Measurements from ENCODE around the gene MRNIP.

Gene MRNIP

GRCh38 chr5:179858586-179859427 is at the start of gene MRNIP:
Gene MRNIP, minus strand, starts transcription at chr5:179858817. Its CDS starts 21 bp downstream, at chr5:179858796.
- peak; percentile 89 for DNase-seq

GRCh38 chr5:179907556-179908324 is 49.1 kb upstream of the MRNIP start, which contains the start of gene TBC1D9B:
Gene TBC1D9B, minus strand, starts transcription at chr5:179907897. Its CDS starts 76 bp downstream, at chr5:179907821.
- peak; percentile 83 for DNase-seq

DNA sequence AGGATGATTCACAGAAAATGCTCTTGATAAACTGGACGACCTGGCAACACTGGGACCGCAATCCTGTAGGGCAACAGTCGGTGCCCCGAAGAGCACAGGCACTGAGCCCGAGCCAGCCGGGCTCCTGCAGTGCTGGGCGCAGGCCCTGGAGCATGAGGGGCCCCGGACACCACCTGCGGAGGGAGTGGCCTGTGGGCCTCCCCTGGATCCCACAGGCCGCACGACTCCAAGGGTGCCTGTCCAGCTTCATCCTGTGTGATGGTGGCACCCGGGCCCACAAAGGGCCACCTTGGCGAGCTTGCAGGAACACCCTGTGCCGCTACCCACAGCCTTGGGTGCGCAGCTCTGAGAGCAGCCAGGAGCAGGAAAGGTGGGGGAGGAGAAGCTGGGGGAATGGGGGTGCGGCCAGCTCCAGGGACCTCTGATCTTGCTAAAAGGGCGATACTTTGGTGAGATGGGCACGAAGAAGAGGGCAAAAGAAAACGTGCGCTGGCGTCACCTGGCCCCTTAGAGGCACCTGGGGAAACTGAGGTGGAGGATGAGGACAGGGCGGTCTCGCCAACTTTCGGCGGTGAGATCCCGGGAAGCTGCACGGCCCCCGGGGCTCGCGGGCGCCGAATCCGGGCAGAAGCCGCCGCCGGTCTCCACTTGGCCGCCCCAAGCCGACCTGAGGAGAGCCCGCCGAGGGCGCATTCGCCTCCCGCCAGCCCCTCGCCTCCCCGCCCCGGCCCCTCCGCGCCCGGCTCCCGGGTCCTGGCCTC is 48.4 kb upstream of the MRNIP start:
- DNase-seq: peak; percentile 9

GRCh38 chr5:179906294-179906794 is 47.7 kb upstream of the MRNIP start:
- DNase-seq: no peak

- no peak for DNase-seq
Measured at GRCh38 chr5:179905161-179905560, 46.5 kb upstream of the MRNIP start.

DNA sequence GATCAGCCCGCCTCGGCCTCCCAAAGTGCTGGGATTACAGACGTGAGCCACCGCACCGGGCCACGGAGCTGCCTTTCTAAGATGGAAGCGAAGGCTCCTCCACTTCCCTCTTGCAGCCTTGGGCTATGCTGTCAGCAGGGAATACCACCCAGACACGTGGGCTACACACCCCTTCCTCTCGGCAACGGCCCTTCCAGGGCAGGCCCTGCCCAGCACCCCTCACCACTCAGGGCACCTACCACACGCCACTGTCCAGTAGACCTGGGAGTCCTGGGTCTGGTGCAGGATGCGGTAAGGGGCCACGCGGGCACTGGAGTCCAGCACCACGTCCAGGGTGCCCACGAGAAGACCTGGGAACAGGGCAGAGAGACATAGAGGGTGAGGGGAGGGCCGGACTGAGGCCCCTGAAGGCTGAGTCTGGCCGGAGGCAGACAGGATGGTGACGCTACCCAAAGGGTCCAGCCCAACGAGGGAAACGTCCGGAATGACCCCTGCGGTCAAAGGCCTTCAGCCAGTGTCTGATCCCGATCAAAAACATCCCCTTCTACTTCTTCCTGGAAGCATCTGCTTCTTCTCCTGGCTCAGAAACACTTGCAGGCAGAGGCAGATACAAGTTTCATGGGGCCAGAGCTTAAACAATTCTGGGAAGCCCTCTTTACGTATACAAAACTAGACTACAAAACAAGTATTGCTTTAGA is 46.0 kb upstream of the MRNIP start:
- no peak for DNase-seq

GRCh38 chr5:179902763-179903158 is 44.1 kb upstream of the MRNIP start:
- DNase-seq: no peak

DNA sequence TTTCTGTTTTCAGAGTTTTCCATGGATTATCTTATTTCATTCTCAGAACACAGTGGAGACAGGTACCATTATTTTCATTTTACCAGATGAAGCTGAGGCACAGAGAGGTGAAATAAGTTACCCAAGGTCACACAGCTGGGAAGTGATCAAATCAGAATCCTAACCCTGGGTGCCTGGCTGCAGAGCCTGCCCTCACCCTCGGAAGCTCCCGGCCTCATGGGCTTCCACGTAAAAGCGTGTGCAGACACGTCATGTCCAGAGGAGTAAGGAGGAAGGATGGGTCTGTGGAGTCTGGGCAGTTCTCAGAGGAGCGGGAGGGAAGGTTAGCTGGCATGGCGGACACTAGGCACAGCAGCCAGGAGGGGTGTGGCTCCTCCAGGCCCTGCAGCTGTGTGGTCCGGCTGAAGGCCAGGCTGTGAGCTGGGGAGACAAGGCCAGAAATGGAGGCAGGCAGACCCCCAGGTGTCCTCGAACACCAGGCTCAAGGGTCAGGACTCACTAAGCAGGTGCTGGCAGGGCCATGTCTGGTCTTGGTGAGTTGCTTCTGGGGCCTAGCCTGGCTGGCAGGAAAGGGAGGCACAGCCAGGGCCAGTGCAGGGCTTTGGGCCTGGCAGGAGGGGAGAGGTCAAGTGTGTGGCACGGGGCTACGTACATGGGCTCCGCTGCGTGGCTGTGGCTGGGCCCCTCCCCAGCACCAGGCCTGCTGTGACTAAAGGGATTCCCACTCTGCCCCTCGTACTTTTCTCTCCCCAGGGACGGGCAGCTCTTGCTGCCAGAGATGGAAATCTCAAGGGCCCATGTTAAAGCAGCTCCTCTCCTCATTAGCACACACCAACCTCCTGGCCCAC is 43.5 kb upstream of the MRNIP start:
- DNase-seq: no peak

DNA sequence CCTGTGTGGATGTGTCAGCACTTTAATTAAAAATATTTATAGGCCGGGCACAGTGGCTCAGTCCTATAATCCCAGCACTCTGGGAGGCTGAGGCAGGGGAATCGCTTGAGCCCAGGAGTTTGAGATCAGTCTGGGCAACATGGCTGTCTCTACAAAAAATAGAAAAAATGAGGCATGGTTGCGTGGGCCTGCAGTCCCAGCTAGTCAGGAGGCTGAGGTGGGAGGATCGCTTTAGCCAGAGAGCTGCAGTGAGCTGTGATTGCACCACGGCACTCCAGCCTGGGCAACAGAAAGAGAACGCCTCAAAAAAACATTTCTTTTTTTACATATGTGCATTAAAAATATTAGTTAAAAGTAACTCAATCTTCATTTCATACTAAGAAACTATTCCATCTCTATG is 42.8 kb upstream of the MRNIP start:
- no peak for DNase-seq

DNA sequence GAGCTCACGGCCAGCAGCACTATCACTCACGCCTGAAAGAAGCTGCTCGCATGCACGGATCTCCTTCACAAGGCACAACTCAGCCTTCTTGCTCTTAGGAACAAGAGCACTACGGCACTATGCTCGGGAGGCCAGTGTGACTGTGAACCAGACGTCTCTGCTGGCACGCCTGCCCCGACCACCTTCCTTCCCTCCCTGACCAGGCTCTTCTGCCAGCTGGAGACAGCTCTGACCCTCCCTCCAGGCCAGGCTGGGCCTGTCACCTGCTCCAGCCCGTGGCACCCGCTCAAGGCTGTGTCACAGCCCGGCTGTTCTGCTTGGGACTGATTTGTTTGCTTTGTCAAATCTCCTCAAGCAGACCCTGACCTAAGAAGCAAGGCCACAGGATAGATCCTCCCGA is 42.1 kb upstream of the MRNIP start:
- no peak for DNase-seq

DNA sequence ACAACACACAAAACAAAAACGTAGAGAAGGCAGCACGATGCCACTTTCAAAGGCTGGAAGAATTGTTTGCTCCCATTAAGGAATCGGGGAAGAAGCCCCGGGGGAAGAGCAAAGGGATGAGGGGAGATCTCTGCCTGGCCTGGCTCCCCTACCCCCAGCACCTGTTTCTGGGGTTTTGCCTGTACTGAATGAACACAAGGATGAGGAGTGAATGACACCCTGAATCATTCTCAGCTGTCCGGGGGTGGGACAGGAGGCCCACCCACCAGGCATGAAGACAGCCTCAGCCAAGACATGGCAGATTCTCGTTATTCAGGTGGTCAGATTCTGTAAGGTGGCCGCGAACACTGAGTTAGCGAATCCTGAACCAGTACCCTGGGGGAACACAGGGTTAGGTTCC is 41.6 kb upstream of the MRNIP start:
- no peak for DNase-seq

DNA sequence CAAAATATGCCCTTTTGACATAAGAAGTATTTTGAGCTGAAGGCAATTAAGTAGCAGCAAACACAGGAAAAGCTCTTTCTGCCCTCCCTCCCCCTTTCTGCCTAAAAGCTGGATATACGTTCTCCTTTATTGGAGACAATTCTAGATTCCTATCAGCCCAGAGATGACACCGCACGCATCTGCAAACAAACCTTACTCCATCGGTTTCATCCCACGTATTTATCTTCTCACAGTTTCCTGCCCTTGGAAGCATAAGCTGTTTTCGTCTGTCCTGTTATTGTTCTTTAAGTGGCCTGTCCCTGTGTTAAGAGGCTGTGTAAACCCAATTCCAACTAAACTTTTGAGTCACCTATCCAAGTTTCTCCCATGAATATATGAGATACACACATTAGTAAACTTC is 37.2 kb upstream of the MRNIP start:
- no peak for DNase-seq

DNA sequence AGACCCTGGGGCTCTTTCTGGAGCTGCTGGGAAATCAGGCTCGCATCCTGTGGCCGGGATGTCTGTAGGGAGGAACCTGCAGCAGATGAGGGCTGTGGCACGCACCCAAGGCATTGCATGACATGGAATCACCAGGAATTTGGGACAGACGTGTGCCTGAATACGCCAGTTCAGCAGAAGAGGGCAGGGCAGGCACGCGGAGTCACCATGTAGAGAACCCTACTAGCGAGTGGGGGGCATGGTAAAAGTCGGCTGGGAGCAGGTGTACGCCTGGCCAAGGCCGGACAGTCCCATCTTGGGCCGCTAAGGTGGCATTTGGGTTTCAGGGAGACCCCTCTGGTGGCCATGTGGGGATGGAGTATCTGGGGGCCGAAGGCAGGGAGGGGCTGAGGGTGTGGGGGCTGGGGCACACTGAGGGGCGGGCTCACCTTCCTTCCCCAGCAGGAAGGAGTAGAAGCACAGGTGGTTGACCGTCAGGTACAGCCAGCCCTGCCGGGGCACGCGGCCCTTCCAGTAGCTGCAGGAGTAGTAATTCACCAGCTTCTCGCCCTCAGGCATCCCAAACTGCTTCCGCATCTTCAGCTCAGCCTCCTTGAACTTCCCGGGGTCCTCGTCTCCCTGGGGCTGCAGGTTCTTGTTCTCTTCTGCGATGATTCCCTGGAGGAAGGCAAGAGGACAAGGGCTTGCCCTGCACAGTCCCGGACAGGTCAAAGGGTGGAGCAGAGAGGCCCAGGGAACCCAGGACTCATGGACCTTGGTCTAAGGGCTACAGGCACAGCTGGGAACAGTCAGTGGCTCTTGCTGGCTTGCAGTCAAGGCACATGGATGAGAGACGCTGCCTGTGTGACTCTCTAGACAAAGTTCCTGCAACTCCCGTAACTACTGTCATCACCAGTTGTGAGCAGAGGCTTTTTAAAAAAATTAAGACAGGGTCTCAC is 35.6 kb upstream of the MRNIP start:
- DNase-seq: no peak

DNA sequence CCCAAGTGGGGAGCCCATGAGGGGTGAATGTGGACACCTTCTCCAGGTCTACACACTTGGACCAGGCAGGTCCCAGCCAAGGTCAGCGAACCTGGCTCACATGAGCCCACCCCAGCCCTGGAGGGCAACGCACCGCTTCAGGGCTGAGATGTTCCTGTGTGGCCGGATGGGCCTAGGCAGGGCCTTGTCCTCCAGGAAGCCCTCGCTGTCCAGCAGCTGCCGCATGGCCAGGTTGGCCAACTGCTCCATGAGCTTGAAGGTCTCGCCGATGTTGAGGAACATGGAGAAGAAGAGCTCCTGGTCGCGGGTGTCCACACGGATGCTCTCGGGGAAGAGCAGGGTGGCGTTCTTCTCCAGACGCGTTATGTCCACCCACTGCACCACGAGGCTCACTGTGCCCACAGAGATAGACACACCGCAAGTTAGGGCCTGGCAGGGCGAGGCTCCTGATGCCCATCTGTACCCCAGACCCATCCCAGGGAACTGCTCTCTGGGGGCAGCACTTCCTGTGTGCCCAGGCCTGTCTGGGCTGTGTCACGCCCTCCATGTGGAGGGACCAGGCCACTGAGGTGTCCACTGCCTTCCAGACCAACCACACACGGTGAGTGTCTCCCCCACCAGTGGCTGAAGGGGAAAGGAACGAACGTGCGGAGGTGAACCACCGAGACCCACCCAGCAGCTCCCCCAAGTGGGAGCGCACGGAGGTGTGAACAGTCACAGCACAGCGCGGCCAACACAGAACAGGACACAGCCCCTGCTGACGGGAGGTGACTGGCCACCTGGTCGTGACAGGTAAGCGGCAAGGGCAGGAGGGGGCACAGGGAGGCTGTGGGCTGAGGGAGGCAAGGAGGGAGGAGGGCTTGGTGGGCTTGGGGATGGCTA is 34.7 kb upstream of the MRNIP start:
- no peak for DNase-seq

GRCh38 chr5:179892255-179892654 is 33.6 kb upstream of the MRNIP start:
- no peak for DNase-seq

- no peak for DNase-seq
Measured at GRCh38 chr5:179890751-179891682, 32.4 kb upstream of the MRNIP start.

DNA sequence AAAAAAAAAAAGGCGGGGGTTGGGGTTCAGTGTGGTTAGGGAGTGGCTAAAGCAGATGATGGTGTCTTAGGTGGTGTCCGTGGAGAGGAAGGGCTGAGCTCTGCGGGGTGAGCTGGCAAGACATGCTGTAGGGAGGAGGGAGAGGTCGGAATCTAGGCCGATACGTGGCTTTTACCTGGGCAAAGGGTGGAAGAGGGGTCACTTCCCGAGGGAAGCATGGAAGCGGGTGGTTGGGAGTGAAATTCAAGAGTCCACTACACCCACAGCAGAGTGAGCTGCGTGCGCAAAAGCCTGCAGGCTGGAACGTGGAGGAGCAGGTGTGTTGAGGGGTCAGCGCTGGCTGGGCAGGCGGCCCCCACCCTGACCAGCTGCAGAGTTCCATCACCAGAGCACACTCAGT is 31.3 kb upstream of the MRNIP start:
- DNase-seq: no peak

DNA sequence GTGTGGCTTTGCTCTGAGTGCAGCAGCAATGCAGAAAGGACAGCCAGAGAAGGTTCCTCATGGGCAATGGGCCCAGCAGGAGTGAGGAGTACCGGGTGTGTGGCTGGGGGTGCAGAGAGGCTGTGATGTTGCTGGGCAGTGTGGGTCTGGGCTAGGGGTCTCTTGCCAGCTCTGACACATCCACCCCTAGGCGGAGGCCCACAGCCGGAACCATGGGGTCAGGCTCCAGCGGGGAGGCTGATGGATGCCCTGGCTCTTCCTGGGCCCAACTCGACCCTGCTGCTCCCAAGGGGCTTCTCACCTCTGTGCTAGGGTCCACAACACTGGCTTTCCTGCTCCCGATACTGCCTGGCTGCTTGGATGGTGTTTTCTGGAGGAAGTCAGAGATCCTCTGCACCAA is 29.2 kb upstream of the MRNIP start:
- DNase-seq: no peak
